ENCODE measurements around the gene SMIM38. TPM values are rescaled to one million over a fixed set of nuclear protein-coding genes. Genes with fewer than 3 reads are reported as not detected.

SMIM38 gene
- total and polyA plus RNA-seq, 9 of the 15 experiments (the other 6 are each of a cell fraction or from before 2014, with no cell fraction given): 0.07 to 1.2 (median 0.21) TPM; not detected in 2

DNA sequence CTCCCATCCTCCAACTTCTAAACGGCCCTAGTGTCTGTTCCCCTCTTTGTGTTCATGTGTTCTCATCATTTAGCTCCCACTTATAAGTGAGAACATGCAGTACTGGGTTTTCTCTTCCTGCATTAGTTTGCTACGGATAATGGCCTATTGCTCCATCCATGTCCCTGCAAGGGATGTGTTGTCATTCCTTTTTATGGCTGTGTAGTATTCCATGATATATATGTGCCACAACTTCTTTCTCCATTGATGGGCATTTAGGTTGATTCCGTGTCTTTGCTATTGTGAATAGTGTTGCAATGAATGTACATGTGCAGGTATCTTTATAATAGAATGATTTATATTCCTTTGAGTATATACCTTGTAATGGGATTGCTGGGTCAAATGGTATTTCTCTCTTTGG is 5.6 kb upstream of the SMIM38 start:
- no peak for DNase-seq (ENCODE audit: extremely low read depth in 1 of 4, low spot score in 3 of 4)
- 16% methylated on average over 3 of the region's 3 CpGs for WGBS (ENCODE audit: insufficient coverage, low coverage, missing lambda C conversion rate)
- CTCF ChIA-PET (ENCODE audit: low intra/inter-chr PET ratio): no interaction called here
- intact Hi-C loops (cut with micrococcal nuclease) (no loop called here), in situ Hi-C loops (cut with MboI) (no loop called here)
- no peaks in the 10 kb centered on the region for H3K79me2 ChIP-seq (ENCODE audit: control insufficient read depth, insufficient read depth, low read length)
- TF ChIP-seq HDAC3 (IDR thresholded peaks at IDR 0.05; ENCODE audit: borderline replicate concordance, partially characterized antibody) (no peak), ZNF3 (CRISPR knock-in tag; IDR thresholded peaks at IDR 0.05) (no peak), EHMT2 (IDR thresholded peaks at IDR 0.05) (no peak), TAF1 (IDR thresholded peaks at IDR 0.05; ENCODE audit: control insufficient read depth, extremely low read depth, insufficient read depth, low read length, severe bottlenecking) (no peak), KAT8 (IDR thresholded peaks at IDR 0.05; ENCODE audit: low read depth) (no peak), ZNF146 (CRISPR knock-in tag; IDR thresholded peaks at IDR 0.05; ENCODE audit: unreplicated experiment) (peak; percentile 50)
- TF ChIP-seq, protein P1, sequence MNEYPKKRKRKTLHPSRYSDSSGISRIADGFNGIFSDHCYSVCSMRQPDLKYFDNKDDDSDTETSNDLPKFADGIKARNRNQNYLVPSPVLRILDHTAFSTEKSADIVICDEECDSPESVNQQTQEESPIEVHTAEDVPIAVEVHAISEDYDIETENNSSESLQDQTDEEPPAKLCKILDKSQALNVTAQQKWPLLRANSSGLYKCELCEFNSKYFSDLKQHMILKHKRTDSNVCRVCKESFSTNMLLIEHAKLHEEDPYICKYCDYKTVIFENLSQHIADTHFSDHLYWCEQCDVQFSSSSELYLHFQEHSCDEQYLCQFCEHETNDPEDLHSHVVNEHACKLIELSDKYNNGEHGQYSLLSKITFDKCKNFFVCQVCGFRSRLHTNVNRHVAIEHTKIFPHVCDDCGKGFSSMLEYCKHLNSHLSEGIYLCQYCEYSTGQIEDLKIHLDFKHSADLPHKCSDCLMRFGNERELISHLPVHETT (CRISPR knock-in tag; conservative IDR thresholded peaks at IDR 0.05 in 1 of 2, IDR thresholded peaks at IDR 0.05 in 1 of 2): no peak
- H3K4me1 ChIP-seq (replicated peaks in 1 of 2; ENCODE audit: control insufficient read depth in 2 of 2, insufficient read depth in 2 of 2, low read length in 2 of 2): peaks cover 8% of the 10 kb centered on the region in 2 experiments; a peak in 4 of 5 replicates
- no TSS peak for BruUV-seq (replicated peaks)
- no peak overlapping the region for H2AFZ ChIP-seq (ENCODE audit: low read depth, low read length)
- H4K20me1 ChIP-seq (replicated peaks; ENCODE audit: control insufficient read depth, insufficient read depth, low read length): no peaks in the 10 kb centered on the region
- FAIRE-seq: no peak
- no peak overlapping the region for H3K9ac ChIP-seq (ENCODE audit: insufficient read depth in 1 of 2, low read depth in 2 of 2, low read length in 2 of 2)
- H3K27me3 ChIP-seq (ENCODE audit: control insufficient read depth in 2 of 2, insufficient read depth in 2 of 2, low read length in 2 of 2): peaks cover 2 to 16% of the 10 kb centered on the region in 2 experiments; a peak in 4 of 5 replicates
- no peak overlapping the region for H3K4me2 ChIP-seq (ENCODE audit: insufficient read depth, low read length)
- H3K4me3 ChIP-seq: no peak overlapping the region
- peaks cover 4% of the 10 kb centered on the region for H3K9me1 ChIP-seq (ENCODE audit: control insufficient read depth, insufficient read depth, low read length)
- POLR2A ChIA-PET: interaction anchor here (1.2 kb wide), 1 partner anchor 9 kb away, joined by 4 read pairs; no protein-coding TSS in a partner anchor
- ATAC-seq: no peak
- H3K27ac ChIP-seq (ENCODE audit: extremely low read depth, low read depth, low read length): no peak overlapping the region
- H3K36me3 ChIP-seq (ENCODE audit: control insufficient read depth, insufficient read depth, low read length): no peaks in the 10 kb centered on the region
- no peaks in the 10 kb centered on the region for H3K9me3 ChIP-seq (replicated peaks; ENCODE audit: control insufficient read depth, insufficient read depth, low read depth, low read length)
